ENCODE data around the gene PIK3R3. TPM values are rescaled to one million over a fixed set of nuclear protein-coding genes. Genes with fewer than 3 reads are reported as not detected.

Gene PIK3R3
- total RNA-seq, 2 experiments from 2014 or later: 4.8 to 5.4 TPM

Other genes with a start within 250 kb of the PIK3R3 start
- gene TSPAN1, start 42.5 kb upstream of the PIK3R3 start, total RNA-seq: not detected
- not detected for gene P3R3URF, start 43.9 kb upstream of the PIK3R3 start, total RNA-seq
- 10 to 100 TPM; 25.2 to 28.4 TPM for gene POMGNT1, start 65.8 kb upstream of the PIK3R3 start, total RNA-seq
- gene LURAP1, start 70.7 kb upstream of the PIK3R3 start, total RNA-seq: not detected
- gene RAD54L, start 115.1 kb upstream of the PIK3R3 start, total RNA-seq: 10 to 100 TPM; 59.3 to 63.9 TPM
- 10 to 100 TPM; 32.6 to 33.9 TPM for gene LRRC41, start 171.0 kb upstream of the PIK3R3 start, total RNA-seq
- 100 to 1,000 TPM; 333 to 343 TPM for gene UQCRH, start 171.1 kb upstream of the PIK3R3 start, total RNA-seq
- 10 to 100 TPM; 22.3 to 22.5 TPM for gene NSUN4, start 208.2 kb upstream of the PIK3R3 start, total RNA-seq

All from activated CD8-positive, alpha-beta T cell treated with anti-CD3 and anti-CD28 coated beads, Interleukin-2, amount 10 ng/mL, durations not matched to agents 7 days and 5 days (primary cell).